ENCODE data around the gene SLC6A6. TPM values are rescaled to one million over a fixed set of nuclear protein-coding genes. Genes with fewer than 3 reads are reported as not detected.
A peak's percentile ranks its signal among the peaks of the same experiment; 100 is the strongest.

SLC6A6 gene
- total RNA-seq, 4 donors from 2014 or later, result 14.4 to 35.7 (median 17.0) TPM

DNA sequence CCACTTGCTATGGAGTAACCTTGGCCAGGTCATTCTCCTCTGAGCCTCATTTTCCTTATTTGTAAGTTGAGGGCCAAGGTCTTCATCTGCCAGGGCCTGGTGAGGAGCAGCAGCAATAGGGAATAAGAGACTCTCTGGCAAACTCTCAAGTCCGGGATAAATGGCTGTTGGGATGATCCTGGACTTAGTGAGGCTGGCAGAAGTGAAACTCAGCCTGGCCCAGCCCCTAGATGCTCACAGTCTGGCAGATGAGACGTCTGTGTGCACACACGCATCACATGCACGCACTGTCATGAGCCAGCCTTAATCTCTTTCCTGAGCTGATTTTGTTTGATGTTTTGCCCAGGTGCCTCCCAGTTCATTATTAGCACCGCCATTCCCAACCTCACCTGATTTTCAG lies 26.8 kb downstream of the SLC6A6 start:
- no peak for DNase-seq
- H3K4me1 ChIP-seq, result peaks cover 36 to 100% (median 63%) of the 10 kb centered on the region in 3 donors
- no peaks in the 10 kb centered on the region for H3K27me3 ChIP-seq
- H3K9me3 ChIP-seq, result no peaks in the 10 kb centered on the region
- H3K27ac ChIP-seq, result peak overlapping the region in 2 of 4 donors; percentile 55
- intact Hi-C loops (cut with DNase I), result no loop called here
- no peak for TF ChIP-seq POLR2A (IDR thresholded peaks at IDR 0.05)
- TF ChIP-seq, protein P1, sequence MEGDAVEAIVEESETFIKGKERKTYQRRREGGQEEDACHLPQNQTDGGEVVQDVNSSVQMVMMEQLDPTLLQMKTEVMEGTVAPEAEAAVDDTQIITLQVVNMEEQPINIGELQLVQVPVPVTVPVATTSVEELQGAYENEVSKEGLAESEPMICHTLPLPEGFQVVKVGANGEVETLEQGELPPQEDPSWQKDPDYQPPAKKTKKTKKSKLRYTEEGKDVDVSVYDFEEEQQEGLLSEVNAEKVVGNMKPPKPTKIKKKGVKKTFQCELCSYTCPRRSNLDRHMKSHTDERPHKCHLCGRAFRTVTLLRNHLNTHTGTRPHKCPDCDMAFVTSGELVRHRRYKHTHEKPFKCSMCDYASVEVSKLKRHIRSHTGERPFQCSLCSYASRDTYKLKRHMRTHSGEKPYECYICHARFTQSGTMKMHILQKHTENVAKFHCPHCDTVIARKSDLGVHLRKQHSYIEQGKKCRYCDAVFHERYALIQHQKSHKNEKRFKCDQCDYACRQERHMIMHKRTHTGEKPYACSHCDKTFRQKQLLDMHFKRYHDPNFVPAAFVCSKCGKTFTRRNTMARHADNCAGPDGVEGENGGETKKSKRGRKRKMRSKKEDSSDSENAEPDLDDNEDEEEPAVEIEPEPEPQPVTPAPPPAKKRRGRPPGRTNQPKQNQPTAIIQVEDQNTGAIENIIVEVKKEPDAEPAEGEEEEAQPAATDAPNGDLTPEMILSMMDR (IDR thresholded peaks at IDR 0.05), result no peak
- no peak overlapping the region for H3K4me3 ChIP-seq
- no peaks in the 10 kb centered on the region for H3K36me3 ChIP-seq
- WGBS, 2 donors, result 32 to 53% methylated on average over 5 of the region's 5 CpGs

DNA sequence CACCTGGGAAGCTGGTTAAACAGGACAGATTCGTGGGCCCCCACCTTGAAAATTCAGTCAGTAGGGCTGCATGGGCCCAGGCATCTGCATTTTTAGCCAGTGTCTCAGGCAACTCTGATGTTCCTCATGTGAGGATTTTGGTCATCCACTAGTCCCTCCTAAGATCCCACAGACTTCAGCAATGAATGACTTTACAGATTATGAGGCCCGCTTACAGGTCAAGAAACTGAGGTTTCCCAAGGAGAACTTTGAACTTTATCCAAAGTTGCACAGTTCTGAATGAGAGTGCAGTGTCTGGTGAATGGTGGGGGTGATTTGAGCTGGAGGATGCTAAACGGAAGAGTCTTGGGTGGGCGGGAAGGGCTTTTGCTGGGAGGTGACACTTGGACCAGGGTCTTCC lies 27.2 kb downstream of the SLC6A6 start:
- Histone ChIP-seq H3K36me3 (no peaks in the 10 kb centered on the region), H3K4me3 (no peak overlapping the region), H3K4me1 (peaks cover 40 to 100% (median 67%) of the 10 kb centered on the region in 3 donors), H3K9me3 (no peaks in the 10 kb centered on the region), H3K27me3 (no peaks in the 10 kb centered on the region), H3K27ac (peak overlapping the region in 1 of 4 donors; percentile 42)
- 76 to 88% methylated on average over 4 of the region's 4 CpGs for WGBS, 2 donors
- no peak for DNase-seq
- intact Hi-C loops (cut with DNase I), result no loop called here
- TF ChIP-seq POLR2A (IDR thresholded peaks at IDR 0.05), result no peak
- TF ChIP-seq, protein P1 (IDR thresholded peaks at IDR 0.05), result no peak

DNA sequence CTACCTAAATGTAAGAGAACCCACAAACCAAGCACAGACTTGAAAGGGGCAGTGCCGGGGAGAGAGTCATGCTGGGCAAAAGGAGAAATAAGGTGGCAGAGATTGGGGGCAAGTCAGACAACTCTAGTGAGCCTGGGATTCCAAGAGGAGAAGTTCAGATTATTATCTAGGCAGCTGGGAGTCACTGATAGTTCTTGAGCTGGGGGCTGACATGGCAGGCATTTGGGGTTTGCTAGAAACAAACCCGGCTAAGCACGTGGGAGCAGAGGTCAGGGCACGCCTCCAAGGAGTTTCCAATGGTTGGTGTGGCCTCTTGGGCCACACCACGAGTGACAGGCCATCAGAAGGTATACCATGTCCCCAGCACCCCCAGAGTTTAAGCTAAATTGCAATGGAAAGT lies 27.6 kb downstream of the SLC6A6 start:
- 77 to 93% methylated on average over 3 to 5 of the region's 5 CpGs for WGBS, 2 donors
- no peak for DNase-seq
- Histone ChIP-seq H3K4me1 (peaks cover 43 to 100% (median 69%) of the 10 kb centered on the region in 3 donors), H3K27me3 (no peaks in the 10 kb centered on the region), H3K9me3 (no peaks in the 10 kb centered on the region), H3K36me3 (no peaks in the 10 kb centered on the region), H3K27ac (peak overlapping the region in 2 of 4 donors; percentile 79 to 90), H3K4me3 (no peak overlapping the region)
- intact Hi-C loops (cut with DNase I), result no loop called here
- TF ChIP-seq, protein P1 (IDR thresholded peaks at IDR 0.05), result no peak
- TF ChIP-seq POLR2A (IDR thresholded peaks at IDR 0.05), result no peak

DNA sequence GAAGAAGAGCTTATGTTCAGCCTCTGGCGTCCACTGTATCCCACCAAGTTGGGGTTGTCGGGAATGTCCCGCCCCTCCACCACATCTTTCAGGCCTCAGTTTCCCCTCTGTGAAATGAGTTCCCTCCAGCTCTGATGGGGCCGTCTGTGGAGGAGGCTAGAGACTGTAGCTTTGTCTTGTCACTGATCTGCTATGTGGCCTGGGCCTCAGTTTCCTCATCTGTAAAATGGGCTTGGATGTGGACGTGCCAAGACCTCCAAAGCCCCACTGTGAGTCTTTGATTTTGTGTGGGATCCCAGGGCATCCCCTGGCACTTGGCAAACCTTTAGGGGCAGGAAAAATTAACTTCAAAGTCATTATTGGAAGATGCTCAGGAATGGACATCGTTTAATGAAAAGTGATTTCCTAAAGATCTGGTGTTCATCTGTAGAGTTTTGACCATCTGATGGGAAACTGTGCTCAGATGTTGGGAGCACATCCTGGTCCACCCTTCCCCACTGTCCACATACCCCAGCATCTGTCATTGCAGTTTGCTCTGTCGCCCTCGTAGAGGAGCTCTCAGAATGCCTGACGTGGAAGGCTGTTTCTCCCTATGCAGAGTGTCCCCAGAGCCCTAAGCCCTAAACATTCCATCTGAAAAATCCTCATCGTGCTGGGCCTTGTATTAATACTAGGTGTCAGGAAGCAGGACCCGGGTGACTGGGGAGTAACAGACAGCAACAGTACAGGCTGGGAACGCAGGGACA lies 28.5 kb downstream of the SLC6A6 start:
- Histone ChIP-seq H3K9me3 (no peaks in the 10 kb centered on the region), H3K4me3 (peak overlapping the region in 1 of 4 donors; percentile 23), H3K36me3 (no peaks in the 10 kb centered on the region), H3K27ac (peak overlapping the region; percentile 72 to 90 (median 76)), H3K27me3 (no peaks in the 10 kb centered on the region), H3K4me1 (peaks cover 45 to 99% (median 74%) of the 10 kb centered on the region in 3 donors)
- intact Hi-C loops (cut with DNase I), result no loop called here
- TF ChIP-seq, protein P1 (IDR thresholded peaks at IDR 0.05), result no peak
- TF ChIP-seq POLR2A (IDR thresholded peaks at IDR 0.05), result no peak
- no peak for DNase-seq
- WGBS, 2 donors, result 70 to 86% methylated on average over 2 to 11 of the region's 12 CpGs

DNA sequence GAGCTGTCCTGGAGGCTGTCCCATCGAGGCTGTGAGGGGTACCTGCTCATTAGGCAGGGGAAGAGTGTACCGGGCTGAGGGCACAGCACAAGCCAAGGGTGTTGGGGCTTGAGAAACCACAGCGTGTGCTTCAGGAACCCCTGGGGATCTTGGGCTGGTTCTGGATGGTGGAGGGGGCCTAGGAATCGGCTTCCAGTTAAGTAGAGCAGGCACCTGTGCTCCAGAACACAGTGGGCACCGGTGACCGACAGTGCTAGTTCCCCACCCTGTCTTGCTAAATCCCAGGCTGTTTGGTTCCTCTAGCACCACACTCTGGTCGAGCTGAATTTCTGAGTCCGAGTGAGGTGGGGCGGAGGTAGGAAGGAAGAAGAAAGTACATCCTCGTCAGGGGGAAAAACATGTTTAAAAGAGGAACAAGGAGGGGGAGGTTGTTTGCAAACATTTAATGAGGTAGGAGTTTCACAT lies 29.1 kb downstream of the SLC6A6 start:
- peaks cover 45 to 99% (median 77%) of the 10 kb centered on the region in 3 donors for H3K4me1 ChIP-seq
- no peak for DNase-seq
- intact Hi-C loops (cut with DNase I), result no loop called here

More for the DNA sequence above, 29.1 kb downstream of the SLC6A6 start:
- peak overlapping the region in 1 of 4 donors; percentile 23 for H3K4me3 ChIP-seq
- TF ChIP-seq, protein P1 (IDR thresholded peaks at IDR 0.05), result no peak
- TF ChIP-seq POLR2A (IDR thresholded peaks at IDR 0.05), result no peak
- 36 to 57% methylated on average over 7 to 9 of the region's 10 CpGs for WGBS, 2 donors
- H3K36me3 ChIP-seq, result no peaks in the 10 kb centered on the region
- H3K27me3 ChIP-seq, result no peaks in the 10 kb centered on the region
- H3K27ac ChIP-seq, result peak overlapping the region; percentile 72 to 90 (median 76)
- no peaks in the 10 kb centered on the region for H3K9me3 ChIP-seq

Data from esophagus squamous epithelium (tissue), 5 donors.